ENCODE results near the gene METTL1. TPM values are rescaled to one million over a fixed set of nuclear protein-coding genes. Genes with fewer than 3 reads are reported as not detected.

Gene METTL1
- total and polyA plus RNA-seq, 3 donors from 2014 or later: 16.7 to 28.8 (median 22.8) TPM

DNA sequence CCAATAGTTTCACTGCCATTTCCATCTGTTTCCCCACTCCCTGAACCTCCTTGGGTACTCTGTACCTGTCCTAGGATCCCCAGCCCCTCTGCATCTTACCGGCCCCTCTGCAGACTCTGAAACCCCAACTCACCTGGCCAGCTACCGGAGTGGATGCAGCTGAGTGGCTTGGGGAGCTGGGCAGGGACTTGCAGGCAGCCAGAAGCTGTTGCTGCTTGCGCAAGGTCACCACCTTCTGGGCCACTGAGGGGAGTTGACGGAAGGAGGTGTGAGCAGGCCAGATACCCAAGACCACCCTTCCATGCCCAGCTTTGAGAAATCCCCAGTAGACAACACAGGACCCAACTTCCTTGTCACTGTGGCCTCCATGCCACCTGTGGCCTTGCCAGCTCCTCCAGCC lies 39.6 kb downstream of the METTL1 start:
- Histone ChIP-seq H3K27me3 (no peaks in the 10 kb centered on the region), H3K4me3 (no peak overlapping the region), H3K4me1 (peaks cover 7% of the 10 kb centered on the region), H3K27ac (no peak overlapping the region), H3K36me3 (ENCODE audit: low read depth, missing control alignments) (no peaks in the 10 kb centered on the region), H3K9me3 (no peaks in the 10 kb centered on the region)
- intact Hi-C loops (cut with DNase I; ENCODE audit: low total_unique reads): no loop called here
- no peak for DNase-seq
- no peak for TF ChIP-seq POLR2A (IDR thresholded peaks at IDR 0.05)
- TF ChIP-seq, protein P1, sequence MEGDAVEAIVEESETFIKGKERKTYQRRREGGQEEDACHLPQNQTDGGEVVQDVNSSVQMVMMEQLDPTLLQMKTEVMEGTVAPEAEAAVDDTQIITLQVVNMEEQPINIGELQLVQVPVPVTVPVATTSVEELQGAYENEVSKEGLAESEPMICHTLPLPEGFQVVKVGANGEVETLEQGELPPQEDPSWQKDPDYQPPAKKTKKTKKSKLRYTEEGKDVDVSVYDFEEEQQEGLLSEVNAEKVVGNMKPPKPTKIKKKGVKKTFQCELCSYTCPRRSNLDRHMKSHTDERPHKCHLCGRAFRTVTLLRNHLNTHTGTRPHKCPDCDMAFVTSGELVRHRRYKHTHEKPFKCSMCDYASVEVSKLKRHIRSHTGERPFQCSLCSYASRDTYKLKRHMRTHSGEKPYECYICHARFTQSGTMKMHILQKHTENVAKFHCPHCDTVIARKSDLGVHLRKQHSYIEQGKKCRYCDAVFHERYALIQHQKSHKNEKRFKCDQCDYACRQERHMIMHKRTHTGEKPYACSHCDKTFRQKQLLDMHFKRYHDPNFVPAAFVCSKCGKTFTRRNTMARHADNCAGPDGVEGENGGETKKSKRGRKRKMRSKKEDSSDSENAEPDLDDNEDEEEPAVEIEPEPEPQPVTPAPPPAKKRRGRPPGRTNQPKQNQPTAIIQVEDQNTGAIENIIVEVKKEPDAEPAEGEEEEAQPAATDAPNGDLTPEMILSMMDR (IDR thresholded peaks at IDR 0.05): no peak
- WGBS, 2 donors: 89% methylated on average over 4 of the region's 4 CpGs

DNA sequence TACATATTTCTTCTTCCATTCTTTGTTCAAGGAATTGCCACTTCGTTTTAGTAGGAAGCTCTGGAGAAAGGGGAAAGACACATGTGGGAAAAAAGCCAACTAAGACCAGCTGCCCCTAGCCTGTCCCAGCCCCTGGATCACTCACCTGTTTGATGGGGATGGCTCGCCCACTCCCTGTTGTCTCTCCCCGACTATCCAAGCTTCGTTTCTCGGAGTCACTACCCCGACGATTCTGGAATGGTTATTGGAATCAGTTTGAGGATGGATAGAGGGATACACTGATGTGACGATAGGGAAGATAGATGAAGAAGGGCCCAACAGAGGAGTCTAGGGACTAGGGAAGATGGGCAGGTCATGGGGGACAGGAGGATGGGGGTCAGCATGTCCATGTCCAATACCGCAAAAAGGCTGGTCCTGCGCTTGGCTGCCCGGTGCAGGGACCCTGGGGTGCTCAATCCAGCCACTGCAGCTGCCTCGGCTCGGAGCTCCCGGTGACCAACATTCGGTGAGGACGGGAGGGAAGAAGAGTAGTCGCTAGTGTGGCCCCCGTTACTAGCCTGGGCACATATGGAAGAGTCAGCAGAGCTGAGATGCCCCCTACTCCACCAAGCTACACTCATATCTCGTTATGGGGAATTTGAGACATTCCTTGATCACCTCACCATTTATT lies 40.4 kb downstream of the METTL1 start:
- no peaks in the 10 kb centered on the region for H3K9me3 ChIP-seq
- TF ChIP-seq, protein P1 (IDR thresholded peaks at IDR 0.05): no peak
- TF ChIP-seq POLR2A (IDR thresholded peaks at IDR 0.05): no peak
- WGBS, 2 donors: 86 to 87% methylated on average over 19 of the region's 19 CpGs
- H3K4me1 ChIP-seq: peaks cover 9% of the 10 kb centered on the region
- H3K36me3 ChIP-seq (ENCODE audit: low read depth, missing control alignments): no peaks in the 10 kb centered on the region
- intact Hi-C loops (cut with DNase I; ENCODE audit: low total_unique reads): no loop called here
- H3K4me3 ChIP-seq: no peak overlapping the region
- DNase-seq: no peak
- H3K27me3 ChIP-seq: no peaks in the 10 kb centered on the region
- no peak overlapping the region for H3K27ac ChIP-seq

DNA sequence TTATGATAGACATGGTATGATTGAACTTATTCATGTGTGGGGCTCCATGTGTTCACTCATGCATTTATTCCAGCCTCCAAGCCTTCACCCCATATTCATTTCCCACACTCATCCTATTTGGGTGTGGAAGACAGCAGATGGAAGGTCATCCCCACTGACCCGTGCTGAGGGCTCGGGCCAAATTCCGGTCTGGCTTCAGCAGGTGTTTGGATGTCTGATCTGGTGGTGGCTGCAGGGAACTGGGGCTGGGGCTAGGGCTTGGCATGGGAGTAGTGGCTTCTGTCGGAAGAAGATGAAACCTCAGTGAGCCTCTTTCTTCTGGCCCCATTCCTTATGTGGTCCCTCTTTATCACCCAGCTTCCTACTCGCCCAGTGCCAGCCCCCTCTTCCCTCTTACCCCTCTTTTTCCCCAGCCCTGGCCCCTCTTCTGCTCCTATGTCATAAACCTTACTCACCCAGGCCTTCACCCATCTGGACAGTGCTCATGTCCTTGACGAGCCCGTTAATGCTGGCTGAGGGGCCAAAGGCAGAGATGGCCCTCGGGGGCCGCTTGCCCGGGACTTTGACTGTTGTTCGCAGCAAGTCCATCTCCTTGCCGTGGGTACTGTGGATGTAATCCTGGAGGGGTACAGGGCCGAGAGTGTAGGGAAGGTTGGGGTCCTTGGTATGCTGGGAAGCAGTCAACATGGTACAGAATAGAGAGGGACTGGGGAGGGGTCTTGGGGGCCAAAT lies 41.4 kb downstream of the METTL1 start:
- Histone ChIP-seq H3K27me3 (no peaks in the 10 kb centered on the region), H3K36me3 (ENCODE audit: low read depth, missing control alignments) (no peaks in the 10 kb centered on the region), H3K27ac (no peak overlapping the region), H3K4me1 (peaks cover 9% of the 10 kb centered on the region), H3K9me3 (no peaks in the 10 kb centered on the region), H3K4me3 (no peak overlapping the region)
- intact Hi-C loops (cut with DNase I; ENCODE audit: low total_unique reads): no loop called here
- 87 to 94% methylated on average over 13 of the region's 13 CpGs for WGBS, 2 donors
- DNase-seq: no peak
- TF ChIP-seq, protein P1 (IDR thresholded peaks at IDR 0.05): no peak
- no peak for TF ChIP-seq POLR2A (IDR thresholded peaks at IDR 0.05)

DNA sequence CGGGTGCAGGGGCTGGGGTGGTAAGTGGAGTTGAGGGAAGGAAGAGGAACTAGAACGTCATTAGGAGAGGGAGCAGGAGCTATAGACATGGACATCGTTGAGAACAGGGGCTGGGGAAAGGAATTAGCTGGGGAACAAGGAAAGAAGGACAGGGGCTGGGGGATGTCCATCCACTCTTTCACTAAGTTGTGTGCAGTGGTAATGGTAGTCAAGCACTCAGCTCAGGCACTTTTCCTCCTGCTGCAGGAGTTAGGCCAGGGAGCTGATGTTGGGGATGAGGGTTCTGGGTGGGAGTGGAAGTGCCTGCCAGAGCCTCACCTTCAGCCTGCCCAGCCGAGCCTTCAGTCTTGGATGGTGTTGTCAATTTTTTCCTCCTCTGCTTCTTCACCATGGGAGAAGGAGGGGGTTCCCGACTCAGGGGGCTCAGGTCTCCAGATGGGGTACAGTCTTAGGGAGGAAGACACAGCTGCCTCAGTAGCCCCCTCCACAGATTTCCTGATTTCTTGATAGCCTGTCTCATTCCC lies 42.5 kb downstream of the METTL1 start:
- no peak for DNase-seq
- intact Hi-C loops (cut with DNase I; ENCODE audit: low total_unique reads): no loop called here

More for the DNA sequence above, 42.5 kb downstream of the METTL1 start:
- Histone ChIP-seq H3K4me3 (no peak overlapping the region), H3K4me1 (peaks cover 9% of the 10 kb centered on the region), H3K27ac (no peak overlapping the region), H3K9me3 (no peaks in the 10 kb centered on the region), H3K27me3 (no peaks in the 10 kb centered on the region), H3K36me3 (ENCODE audit: low read depth, missing control alignments) (no peaks in the 10 kb centered on the region)
- WGBS, 2 donors: 64 to 65% methylated on average over 5 of the region's 5 CpGs
- TF ChIP-seq, protein P1 (IDR thresholded peaks at IDR 0.05): no peak
- no peak for TF ChIP-seq POLR2A (IDR thresholded peaks at IDR 0.05)
